Prostate gland (tissue), 2 donors: ENCODE results near the gene FAM107B.

Experiments used
- CTCF ChIP-seq, 4 experiments: fragments of 200-600 bp in 2 of 4; fragments of 450-650 bp in 2 of 4; sonication (generic) in 2 of 4; IDR thresholded peaks; 1 replicate in 3 of 4; 2 replicates in 1 of 4; pipeline ENCODE4 v1.5.1; 2016 to 2019; ENCODE audit warnings: antibody characterized with exemption in 4 of 4, mild to moderate bottlenecking in 2 of 4, moderate library complexity in 2 of 4
- POLR2AphosphoS5 ChIP-seq: sonication (generic); formaldehyde crosslinking; IDR thresholded peaks from one replicate; pipeline ENCODE4 v1.6.1; 2017; ENCODE audit warnings: antibody characterized with exemption

DNA sequence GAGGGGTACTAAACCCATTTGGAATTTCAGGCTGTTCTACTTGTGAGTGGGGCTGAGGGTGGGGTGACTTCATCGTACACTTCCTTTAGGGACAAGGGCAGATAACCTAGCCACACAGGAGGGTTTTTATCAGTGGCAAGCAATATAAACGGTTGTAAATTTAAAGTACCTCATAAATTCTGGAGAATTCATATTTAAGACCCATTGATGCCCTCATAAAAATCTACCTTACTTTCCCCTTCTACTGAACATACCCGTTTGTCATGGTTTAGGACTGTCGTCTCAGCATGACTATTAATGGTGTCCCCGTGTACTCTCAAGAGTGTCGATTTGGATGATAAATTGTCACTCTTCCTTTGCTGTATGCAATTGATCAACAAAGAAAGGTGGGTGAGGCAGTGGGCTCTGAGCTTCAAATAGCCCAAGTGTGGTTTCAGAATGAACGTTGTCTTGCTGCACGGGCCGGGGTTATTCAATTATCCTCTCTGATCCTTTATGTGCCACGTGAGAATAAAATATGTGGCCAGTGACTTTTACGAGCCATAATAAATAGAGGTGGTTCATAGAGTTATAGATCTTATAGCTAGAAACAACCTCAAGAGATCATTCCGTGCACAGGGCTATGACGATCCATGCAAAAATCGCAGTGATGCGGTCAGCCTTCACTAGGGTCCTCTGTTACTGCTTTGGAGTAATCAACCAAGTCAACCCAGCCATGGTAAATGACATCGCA lies 82.2 kb downstream of the FAM107B start:
- TF ChIP-seq CTCF (IDR thresholded peaks at IDR 0.05) (no peak), POLR2AphosphoS5 (no peak)
